HPDE6-E6E7 (cell line): ENCODE results near the gene ZCCHC2.
A peak's percentile ranks its signal among the peaks of the same experiment; 100 is the strongest.

Experiments
- DNase-seq: peaks from one replicate; pipeline ENCODE4 v3.0.0; 2011; ENCODE audit warnings: missing footprints; ENCODE audit errors: extremely low spot score

Gene ZCCHC2

DNA sequence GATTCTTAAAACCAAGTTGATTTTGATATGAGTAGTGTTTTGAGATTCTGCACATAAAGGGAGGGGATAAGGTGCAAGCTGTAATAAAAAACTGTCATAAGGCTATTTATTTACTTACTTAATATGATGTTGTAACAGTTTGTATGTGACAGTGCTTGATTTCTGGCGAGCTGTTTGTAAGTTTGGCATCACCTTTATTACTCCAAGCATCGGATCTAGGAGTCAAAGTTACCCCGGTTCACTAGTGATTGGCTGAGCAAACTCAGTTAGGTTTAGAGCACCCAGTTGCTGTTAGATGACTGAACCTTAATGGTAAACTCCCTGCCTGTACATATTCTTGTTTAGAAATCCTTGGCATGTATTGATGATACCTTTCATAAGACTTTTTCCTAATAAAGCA lies 16.1 kb downstream of the ZCCHC2 start:
- DNase-seq, result no peak

DNA sequence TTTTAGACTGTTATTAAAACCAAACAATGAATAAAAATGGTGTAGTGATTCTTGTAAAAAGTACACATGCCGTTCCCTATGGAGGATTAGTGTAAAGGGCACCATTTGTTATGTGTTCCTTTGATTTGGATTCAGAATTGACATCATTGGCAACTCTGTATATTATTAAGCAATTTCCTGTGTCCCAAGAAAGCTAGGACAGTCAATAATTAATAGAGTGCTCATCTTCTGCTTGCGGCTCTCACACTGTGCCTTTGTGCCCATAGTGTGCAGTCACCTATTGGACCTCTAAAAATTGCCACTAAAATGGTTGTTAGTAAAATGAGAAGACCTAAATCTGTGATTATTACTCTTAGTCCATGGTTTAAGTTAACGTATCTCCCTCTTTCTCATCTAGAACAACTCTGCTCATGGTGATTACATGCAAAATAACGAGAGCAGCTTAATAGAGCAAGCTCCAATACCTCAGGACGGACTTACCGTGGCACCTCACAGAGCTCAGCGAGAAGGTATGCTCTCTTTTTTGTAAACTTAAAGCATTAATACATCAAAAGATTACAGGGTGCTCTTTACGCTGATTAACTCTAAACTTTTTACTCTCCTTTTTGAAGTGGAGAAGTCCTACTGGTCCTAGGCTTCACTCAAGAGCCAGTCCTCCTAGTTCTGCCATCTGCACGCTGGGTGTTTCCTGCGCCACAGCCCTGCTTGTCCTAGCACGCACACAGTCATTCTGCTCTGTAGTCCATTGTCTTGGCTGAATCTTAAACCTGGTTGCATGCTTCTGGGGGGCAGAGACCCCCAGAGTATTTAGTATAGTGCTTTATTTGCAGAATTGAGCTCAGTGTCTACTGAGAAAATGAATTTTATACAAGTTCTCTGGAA lies 16.7 kb downstream of the ZCCHC2 start:
- DNase-seq, result no peak

DNA sequence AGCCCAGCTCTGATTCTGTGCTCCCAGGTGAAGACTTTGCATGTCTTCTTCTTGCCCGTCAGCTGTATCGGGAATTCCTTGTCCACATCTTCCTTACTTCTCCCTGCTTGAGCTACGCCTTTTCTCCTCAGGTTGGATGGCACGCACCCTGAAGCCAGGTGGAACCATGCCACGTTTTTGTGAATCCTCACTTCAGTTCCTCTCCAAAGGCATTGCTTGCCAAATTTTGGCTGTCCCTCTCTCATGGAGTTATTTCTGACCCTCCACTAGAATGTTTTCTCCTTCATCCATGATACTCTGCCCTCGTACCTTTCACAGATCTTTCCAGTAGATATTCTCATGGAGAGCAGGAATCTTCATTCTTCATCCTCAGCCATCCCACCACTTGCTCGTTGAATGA lies 20.2 kb downstream of the ZCCHC2 start:
- DNase-seq, result no peak

DNA sequence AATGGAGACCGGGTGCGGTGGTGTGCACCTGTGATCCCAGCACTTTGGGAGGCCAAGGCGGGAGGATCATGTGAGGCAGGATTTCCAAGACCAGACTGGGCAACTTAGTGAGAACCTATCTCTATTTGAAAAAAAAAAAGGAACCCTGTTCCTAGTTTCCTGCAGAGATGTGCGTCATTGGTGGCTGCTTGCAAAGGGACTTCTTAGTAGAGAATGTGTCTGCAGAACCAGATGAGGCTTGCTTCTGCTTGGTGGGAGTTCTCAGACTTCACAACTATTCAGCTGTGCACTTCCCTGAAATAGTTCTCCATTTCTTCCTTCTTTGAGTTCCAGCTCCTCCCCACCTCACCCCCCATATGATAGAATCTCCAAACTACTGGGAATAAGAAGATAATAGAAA lies 22.3 kb downstream of the ZCCHC2 start:
- DNase-seq, result no peak

DNA sequence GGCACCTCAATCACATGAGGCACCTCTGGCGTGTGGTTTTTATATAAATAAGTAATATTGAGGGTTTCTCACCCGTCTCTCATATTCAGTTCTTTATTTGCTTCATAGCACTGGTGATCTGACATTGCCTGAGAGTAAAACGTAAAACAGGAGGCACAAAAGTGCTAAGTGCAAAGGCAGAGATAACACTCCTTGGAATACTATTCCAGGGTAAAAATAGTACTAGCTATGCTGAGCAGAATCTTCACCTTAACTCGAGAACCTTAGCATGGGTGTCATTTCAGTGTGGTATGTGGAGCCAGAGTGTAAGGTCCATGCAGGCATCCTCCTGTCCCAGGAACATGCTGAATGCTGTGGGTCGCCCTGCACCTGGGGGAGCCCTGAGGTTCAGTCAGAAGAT lies 26.9 kb downstream of the ZCCHC2 start:
- no peak for DNase-seq

DNA sequence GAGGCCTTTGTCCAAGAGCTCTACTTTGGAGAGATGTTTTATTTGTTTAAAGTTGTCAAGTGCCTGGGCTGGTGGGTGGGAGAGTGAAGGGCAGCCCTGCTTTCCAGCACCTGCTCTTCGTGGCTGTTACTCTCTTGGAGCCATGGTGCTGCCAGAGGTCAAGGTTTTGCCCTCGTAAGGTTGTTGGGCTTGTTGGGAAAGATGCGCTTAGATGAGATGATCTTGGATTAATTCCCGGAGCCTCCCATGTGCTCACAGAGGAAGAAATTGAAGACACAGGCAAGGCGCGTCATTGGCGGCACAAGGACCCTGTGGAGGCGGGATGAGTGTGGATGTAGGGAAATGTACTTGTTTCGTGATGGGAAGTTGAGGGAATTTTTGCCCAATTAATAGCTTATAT lies 27.9 kb downstream of the ZCCHC2 start:
- DNase-seq, result no peak

DNA sequence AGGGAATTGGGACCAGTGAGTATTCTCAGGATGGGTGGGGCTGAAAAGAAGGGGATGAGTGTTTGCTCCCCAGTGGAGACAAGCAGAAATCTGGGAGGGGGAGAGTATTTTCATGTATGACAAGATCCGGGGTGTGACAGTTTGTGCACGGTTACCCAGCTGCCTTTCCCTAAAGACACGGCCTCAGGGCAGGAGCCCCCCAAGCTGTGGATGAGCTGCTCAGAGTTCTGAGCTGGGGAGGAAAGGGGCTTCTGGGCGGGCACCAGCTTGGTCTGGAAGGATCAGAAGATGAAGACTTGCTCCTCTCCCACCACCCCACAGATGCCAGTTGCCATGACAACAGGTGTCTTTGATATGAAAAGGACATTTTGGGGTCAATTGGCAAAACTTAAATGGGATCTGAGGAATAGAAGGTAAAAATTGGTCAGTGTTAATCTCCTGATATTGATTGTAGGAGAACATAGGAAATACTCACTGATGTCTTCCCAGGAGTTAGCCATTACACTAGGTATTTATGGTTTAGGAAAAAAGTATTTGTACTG lies 29.2 kb downstream of the ZCCHC2 start:
- no peak for DNase-seq

DNA sequence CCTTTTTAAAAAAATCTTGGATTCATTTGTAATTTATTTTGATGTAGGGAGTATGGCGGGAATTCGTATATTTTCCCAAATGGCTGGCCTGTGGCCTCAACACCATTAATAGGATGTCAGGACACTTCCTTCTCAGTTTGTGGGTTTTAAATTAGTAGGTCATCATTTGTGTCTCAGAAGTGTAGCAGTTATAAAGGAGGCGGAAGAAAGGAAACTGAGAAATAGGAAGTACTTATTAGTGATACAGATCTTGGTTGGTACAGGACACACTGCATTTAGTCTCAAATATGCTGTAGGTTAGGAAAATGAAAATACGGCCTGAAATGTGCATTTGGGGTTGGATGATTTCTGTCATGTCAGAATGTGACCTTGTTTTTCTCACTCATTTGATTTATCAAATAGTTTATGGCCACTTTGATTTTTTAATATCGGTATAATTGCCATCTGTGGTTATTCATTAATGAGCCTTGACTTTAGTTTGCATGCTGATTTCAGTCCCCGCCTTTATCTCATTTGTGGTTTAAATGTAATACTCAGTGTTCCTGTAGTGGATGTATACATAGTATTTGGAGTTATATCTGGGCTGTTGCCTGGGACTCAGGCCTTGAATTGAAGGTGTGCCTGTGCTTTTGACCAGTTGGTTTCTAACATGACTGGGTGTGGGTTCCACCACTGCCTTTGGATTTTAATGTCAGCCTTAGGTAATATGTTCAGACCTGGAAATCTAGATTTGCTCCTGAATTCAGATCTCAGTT lies 31.4 kb downstream of the ZCCHC2 start:
- no peak for DNase-seq

DNA sequence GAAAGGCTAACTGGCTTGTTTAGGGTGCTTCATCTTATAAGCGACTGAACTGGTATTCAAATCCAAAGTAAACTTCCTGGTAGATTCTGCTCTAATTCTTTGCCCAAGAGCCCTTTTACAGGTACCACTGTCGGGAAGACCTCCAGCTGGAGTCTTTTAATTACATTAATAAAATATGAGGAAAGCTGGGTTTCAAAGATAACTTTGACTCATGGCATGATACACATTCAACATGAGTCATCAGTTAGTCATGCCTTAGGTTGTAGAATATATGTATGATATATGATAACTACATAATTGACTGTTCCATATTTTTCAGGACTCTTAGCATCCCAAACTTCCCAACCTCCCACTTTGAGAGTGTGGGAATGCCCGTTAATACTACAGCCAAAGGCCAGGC lies 32.3 kb downstream of the ZCCHC2 start:
- DNase-seq, result peak; percentile 45

DNA sequence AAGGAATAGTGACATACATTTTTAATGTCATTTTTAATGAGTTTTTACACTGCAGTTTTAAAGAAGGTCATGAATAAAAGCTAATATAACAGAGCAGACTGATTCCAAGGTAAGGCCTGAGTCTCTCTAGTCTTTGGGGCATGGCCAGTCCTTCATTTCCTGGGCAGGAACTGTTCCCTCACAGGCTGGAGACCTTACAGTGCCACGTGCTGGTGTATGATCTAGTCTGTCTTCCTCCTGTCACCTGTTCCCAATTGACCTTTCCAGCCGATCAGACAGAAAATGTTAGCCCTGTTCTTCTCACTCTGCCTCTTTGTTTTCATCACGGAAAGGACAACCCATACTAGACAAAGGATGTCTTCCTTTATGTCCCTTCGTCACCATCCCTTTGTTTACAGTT lies 33.6 kb downstream of the ZCCHC2 start:
- no peak for DNase-seq

DNA sequence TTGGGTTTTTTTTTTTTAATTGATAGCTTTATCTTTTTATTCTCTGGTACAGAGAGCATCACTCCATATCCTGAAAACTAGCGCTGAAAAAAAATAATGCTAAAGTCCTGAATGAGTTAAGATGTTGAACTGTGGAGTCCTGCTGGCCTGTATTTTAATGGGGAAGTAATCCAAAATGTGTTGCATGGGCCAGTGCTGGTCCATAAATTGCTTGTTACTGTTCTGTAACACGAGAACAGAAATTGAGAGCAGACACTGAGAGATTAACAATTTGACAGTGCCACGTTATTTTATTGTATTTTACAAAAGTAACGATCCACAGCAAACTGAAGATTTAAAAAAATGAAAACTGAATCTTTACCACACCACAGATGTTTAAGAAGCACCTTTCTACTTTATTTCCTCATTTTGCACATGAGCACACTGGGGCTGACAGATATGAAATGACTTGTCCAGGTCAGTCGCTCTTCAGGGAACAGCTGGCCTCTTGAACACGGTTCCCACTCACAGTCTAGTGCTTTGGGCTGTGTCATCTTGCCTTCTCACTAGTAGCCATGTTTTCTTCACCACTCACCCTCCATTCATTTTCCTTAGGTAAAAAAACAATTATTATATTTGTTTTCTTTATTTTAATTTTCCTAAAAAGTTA lies 35.3 kb downstream of the ZCCHC2 start:
- no peak for DNase-seq

DNA sequence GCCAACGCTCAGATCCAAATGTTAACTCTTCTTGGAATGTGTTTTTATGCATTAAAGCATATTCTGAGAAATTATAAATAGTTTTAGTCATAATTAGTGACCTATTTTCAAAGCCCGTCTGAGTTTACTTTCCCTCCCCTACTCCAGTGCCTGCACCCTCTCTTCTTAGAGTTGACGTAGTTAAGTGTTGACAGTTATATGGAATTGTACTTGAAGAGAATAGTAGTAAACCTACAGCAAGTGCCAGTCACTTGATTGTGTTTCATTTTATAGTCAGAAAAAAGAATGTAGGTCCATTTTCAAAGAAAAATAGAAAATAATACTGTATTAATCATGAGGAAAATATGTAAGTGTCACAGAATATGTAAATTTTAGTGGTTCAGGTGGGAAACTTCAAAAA lies 41.2 kb downstream of the ZCCHC2 start:
- DNase-seq, result no peak

DNA sequence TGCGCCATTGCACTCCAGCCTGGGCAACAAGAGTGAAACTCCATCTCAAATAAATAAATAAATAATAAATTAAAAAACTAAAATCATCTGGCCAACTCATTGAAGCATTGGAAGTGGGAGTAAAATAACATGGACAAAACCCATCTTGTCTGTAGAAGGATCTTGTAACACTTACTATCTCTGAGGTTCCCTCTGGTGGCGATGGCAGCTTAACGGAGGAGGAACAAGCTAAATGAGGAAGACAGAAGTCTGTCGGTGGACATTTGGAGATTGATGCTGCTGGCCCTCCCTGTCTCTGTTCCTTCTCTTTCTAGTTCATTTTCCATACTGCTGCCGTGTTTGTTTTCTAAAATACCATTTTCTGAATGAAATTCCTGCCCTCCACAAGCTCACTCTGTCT lies 43.4 kb downstream of the ZCCHC2 start:
- DNase-seq, result no peak

DNA sequence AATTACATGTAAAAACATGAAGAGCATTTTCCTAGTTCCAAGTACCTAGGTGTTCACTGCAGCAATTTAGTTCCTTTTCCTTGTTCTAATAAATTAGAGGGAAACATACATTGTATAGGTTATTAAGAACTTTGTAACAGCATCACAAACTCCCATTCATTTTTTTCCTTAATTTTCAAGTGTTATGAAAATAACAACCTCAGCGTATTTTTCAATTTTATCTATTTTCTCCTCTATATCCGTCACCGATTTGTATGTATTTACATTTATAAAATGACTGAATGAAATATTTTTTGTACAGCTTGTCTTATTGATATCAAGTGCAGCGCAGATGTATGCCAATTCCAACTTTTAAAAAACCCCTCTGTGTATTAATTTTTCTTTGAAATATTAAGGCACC lies 44.0 kb downstream of the ZCCHC2 start:
- DNase-seq, result no peak

DNA sequence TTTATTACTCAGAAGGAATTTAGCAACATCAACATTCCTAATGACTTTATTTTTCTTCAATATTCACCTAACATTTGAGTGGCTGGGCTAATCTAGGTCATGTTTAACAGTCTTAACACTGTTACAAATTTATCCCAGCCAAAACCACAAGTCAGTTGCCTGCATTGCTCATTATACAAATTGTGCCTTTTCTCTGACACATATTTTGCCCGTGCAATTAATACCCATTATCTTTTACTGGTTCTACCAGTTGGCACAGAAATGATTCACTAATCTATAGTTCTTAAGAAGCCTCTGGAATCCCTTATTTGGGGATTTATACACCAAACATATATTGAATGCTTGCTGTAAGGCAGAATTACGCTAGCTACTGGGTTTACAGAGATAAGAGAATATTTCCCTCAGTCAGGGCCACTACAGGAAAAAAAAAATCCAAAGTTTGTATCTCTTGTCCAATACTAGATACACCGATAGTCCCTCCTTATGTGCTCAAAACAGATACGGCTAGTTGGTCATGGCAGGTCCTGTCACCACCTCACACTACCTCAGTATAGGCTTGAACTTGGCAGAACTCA lies 46.3 kb downstream of the ZCCHC2 start:
- DNase-seq, result no peak

DNA sequence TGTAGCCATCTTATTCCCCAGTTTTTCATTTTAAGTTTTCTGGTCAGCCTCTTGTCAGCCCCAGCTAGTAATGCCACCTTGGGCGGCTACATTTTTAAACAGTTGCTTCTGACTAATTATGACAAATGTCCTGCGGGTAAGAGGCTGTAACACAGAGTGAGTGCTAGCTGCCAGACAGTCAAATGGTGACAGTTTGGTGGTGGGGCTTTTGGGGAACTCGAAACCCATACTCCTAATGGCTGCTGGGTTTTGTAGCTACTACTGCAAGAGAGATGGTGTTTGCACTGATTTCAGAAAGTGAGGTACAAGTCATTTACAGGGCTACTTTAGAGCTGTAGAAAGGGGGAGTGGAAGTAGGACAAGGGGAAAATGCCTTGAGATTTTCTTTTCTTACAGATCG lies 48.2 kb downstream of the ZCCHC2 start:
- no peak for DNase-seq

DNA sequence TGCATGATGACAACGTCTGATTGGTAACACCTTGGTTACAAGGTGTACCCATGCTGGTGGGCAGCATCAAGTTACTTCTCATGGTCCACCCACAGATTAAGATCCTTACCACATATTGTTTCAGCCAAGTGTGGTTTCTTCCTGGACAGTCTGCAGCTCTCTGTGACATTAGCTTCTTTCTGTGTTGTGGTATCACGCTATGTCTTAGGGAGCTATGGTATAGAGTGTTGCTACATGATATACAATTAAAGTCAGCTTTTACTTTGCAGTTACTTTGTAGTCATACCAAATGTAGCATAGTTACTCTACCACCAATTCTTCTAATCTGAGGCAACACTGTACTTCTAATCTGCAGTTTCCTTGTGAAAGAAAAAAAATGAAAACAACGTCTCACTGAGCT lies 48.8 kb downstream of the ZCCHC2 start:
- DNase-seq, result no peak

DNA sequence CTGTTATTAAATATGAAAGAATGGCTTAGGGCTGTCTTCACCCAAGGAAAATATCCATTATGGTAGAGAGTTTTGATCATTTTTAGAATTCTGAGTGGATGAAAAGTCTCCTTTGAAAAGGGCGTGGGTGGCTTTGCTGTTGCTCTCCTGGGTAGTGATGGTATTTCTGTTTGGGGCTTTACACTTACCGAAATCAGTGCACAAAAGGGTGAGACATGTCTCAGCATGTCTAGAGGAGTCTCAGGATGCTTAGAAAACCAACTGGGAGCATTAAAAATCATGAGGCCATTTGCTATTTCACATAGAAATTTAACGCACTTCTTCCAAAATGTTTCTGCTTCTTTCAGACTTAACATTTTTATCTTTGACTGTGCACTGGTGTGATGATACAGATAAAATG lies 49.6 kb downstream of the ZCCHC2 start:
- DNase-seq, result no peak

DNA sequence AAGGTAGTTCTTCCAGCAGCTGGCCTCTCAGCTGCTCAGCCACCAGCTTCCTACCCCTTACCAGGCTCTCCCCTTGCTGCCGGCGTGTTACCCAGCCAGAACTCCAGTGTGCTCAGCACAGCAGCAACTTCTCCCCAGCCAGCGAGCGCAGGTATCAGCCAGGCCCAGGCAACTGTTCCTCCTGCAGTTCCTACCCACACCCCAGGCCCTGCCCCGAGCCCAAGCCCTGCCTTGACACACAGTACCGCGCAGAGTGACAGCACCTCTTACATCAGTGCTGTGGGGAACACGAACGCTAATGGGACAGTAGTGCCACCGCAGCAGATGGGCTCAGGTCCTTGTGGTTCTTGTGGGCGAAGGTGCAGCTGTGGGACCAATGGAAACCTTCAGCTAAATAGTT lies 52.0 kb downstream of the ZCCHC2 start:
- no peak for DNase-seq

DNA sequence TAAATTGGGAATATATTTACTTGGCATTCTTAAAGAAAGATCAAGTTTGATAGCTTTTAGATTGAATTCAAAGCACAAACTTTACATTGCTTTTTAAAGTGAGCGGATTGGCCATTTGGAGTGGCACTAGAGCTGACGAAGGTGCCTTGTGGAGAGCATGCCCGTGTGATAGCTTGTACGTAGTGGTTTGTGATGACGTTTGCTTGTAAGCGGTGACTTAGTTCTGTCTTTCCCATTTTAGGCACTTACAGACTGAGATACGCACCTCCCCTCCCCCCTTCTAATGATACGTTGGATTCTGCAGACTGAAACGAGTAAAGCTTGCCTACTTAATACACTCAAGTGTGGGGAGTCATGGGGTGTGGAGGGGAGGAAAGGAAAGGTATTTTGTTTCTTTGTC lies 53.4 kb downstream of the ZCCHC2 start:
- no peak for DNase-seq

DNA sequence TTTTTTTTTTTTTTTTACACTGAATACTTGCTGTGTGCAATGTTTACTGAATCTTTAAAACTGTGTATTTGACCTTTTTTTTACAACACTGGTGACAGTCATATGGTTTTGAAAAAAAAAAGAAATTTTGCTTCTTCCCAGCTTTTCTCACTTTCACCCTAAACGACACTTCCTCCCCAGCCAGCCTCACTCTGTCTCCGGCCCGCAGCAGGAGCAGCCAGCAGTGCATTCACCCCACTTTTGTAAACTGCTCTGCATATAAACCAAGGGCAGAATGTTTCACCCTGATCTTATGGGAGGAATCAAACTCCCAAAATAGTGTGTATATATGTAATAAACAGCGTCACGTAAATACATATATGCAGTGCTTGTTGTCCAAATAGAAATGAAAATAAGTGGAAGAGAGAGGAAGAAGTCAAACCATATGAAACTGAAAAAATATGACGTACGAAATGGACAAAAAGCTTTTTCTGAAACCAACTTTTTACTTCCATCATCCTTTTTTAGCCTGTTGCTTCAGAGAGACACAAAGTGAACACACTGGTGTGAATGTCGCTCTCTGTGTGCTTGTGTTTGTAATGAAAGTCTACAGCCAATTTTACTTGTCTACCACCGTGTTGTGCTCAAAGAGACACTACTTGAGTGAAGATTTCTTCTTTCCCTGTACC lies 54.2 kb downstream of the ZCCHC2 start:
- no peak for DNase-seq

DNA sequence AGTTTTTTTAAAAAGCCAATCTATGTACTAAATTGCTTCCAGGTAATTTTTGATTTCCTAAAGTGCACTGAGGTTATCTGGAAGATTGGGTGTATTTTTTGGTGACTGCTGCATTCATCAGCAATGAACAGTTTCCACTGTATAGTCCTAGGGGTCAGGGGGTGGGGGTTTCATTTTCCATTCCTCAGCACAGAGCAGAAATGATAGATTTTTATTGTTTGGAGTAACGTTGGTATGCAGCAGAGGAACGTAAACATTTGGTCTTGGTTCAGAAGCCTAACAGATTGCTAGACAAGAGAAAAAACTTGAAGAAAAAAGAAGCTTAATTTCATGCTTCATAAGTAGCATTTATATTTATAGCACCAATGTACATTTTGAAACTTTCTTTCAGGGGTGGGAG lies 54.9 kb downstream of the ZCCHC2 start:
- no peak for DNase-seq
